IMR-90 (cell line): ENCODE results near the gene NPM1. TPM values are rescaled to one million over a fixed set of nuclear protein-coding genes. Genes with fewer than 3 reads are reported as not detected.

Experiments
- ATAC-seq: fragments of 200-7000 bp; cut with Tn5 transposase; 2 replicates; pipeline ENCODE4 v1.9.1; 2020; ENCODE audit warnings: low read depth, mild to moderate bottlenecking, moderate library complexity
- BruUV-seq: library from RNA; stranded (reverse); fragments of 400-500 nt; replicated peaks from 2 replicates; lab custom pipeline; 2021; lab: Mats Ljungman, UMichigan
- CTCF ChIA-PET: fragments of 300-600 bp; formaldehyde crosslinking; extraction: SDS; loops from one replicate; lab custom pipeline; 2021; ENCODE audit warnings: antibody characterized with exemption; lab: Yijun Ruan, JAX
- POLR2A ChIA-PET: fragments of 300-600 bp; sonication (Branson Sonifier 250); formaldehyde crosslinking; loops from one replicate; lab custom pipeline; 2022; ENCODE audit warnings: antibody characterized with exemption; ENCODE audit not compliant: unreplicated experiment; lab: Charles Lee
- DNase-seq: peaks from one replicate; pipeline ENCODE4 v3.0.0; 2013
- H2AFZ ChIP-seq: replicated peaks from 2 replicates; pipeline ENCODE3; 2013; ENCODE audit warnings: low read length, mild to moderate bottlenecking; ENCODE audit not compliant: poor library complexity
- H2AK5ac ChIP-seq: 2 replicates; pipeline ENCODE4 v1.6.1; 2013; ENCODE audit warnings: low read depth, low read length, inconsistent platforms
- H2AK9ac ChIP-seq: replicated peaks from 2 replicates; pipeline ENCODE3; 2013; ENCODE audit warnings: mild to moderate bottlenecking, low read depth, low read length, moderate library complexity; ENCODE audit not compliant: poor library complexity
- H2BK120ac ChIP-seq: 2 replicates; pipeline ENCODE4 v1.6.1; 2013; ENCODE audit warnings: low read depth, low read length, inconsistent platforms
- H2BK15ac ChIP-seq: 3 replicates; pipeline ENCODE4 v1.6.1; 2013; ENCODE audit warnings: low read depth, low read length, inconsistent platforms
- H2BK20ac ChIP-seq: 2 replicates; pipeline ENCODE4 v1.6.1; 2013; ENCODE audit warnings: low read depth, mild to moderate bottlenecking, inconsistent platforms, low read length, moderate library complexity
- H2BK5ac ChIP-seq: 2 replicates; pipeline ENCODE4 v1.6.1; 2013; ENCODE audit warnings: mild to moderate bottlenecking, low read depth, low read length, inconsistent platforms; ENCODE audit not compliant: poor library complexity, severe bottlenecking
- H3K14ac ChIP-seq: replicated peaks from 2 replicates; pipeline ENCODE4 v1.6.1; 2013; ENCODE audit warnings: low read depth, low read length, inconsistent platforms
- H3K18ac ChIP-seq: 2 replicates; pipeline ENCODE4 v1.6.1; 2013; ENCODE audit warnings: low read depth, low read length, control low read depth
- H3K23ac ChIP-seq: 2 replicates; pipeline ENCODE4 v1.6.1; 2013; ENCODE audit warnings: low read depth, low read length, inconsistent platforms
- H3K27ac ChIP-seq: 2 replicates; pipeline ENCODE4 v1.5.1; 2013; ENCODE audit warnings: mild to moderate bottlenecking, control low read depth, low read length; ENCODE audit not compliant: insufficient read depth
- H3K27me3 ChIP-seq: 2 replicates; pipeline ENCODE4 v1.6.1; 2013; ENCODE audit warnings: low read length; ENCODE audit not compliant: control insufficient read depth, insufficient read depth
- H3K36me3 ChIP-seq: 2 replicates; pipeline ENCODE4 v1.6.1; 2013; ENCODE audit warnings: low read length, mixed read lengths; ENCODE audit not compliant: control insufficient read depth, insufficient read depth
- H3K4ac ChIP-seq: 2 replicates; pipeline ENCODE4 v1.6.1; 2013; ENCODE audit warnings: low read depth, low read length, inconsistent platforms
- H3K4me1 ChIP-seq: 2 replicates; pipeline ENCODE4 v1.6.1; 2013; ENCODE audit warnings: low read length, mixed read lengths; ENCODE audit not compliant: control insufficient read depth, insufficient read depth
- H3K4me2 ChIP-seq: 2 replicates; pipeline ENCODE4 v1.6.1; 2013; ENCODE audit warnings: low read depth, mild to moderate bottlenecking, control low read depth, low read length, moderate library complexity
- H3K4me3 ChIP-seq: 2 replicates; pipeline ENCODE4 v1.5.1; 2013; ENCODE audit warnings: low read depth, mild to moderate bottlenecking, control low read depth, low read length, moderate library complexity; ENCODE audit not compliant: insufficient read depth
- H3K56ac ChIP-seq: 2 replicates; pipeline ENCODE4 v1.6.1; 2013; ENCODE audit warnings: low read length, inconsistent platforms; ENCODE audit not compliant: insufficient read depth; ENCODE audit errors: extremely low read depth
- H3K79me1 ChIP-seq, 2 experiments: 2 replicates each; pipeline ENCODE4 v1.6.1; 2013; ENCODE audit warnings: low read length in 2 of 2, inconsistent platforms in 1 of 2, low read depth in 1 of 2
- H3K9ac ChIP-seq: 2 replicates; pipeline ENCODE4 v1.6.1; 2013; ENCODE audit warnings: low read depth, low read length, control low read depth
- H3K9me1 ChIP-seq: 2 replicates; pipeline ENCODE4 v1.6.1; 2013; ENCODE audit warnings: low read length, inconsistent platforms; ENCODE audit not compliant: insufficient read depth
- H3K9me3 ChIP-seq: 2 replicates; pipeline ENCODE4 v1.6.1; 2013; ENCODE audit warnings: low read length; ENCODE audit not compliant: control insufficient read depth, insufficient read depth
- H4K20me1 ChIP-seq: 2 replicates; pipeline ENCODE4 v1.6.1; 2013; ENCODE audit warnings: low read length, inconsistent platforms; ENCODE audit not compliant: insufficient read depth
- H4K5ac ChIP-seq: 2 replicates; pipeline ENCODE4 v1.6.1; 2013; ENCODE audit warnings: mild to moderate bottlenecking, low read depth, low read length, control low read depth
- H4K8ac ChIP-seq, 2 experiments: 2 replicates each; pipeline ENCODE4 v1.6.1; 2013; ENCODE audit warnings: low read depth in 2 of 2, low read length in 2 of 2, control low read depth in 1 of 2, inconsistent platforms in 1 of 2
- H4K91ac ChIP-seq: 2 replicates; pipeline ENCODE4 v1.6.1; 2013; ENCODE audit warnings: low read depth, low read length, inconsistent platforms; ENCODE audit not compliant: insufficient read depth
- BHLHE40 ChIP-seq: fragments of 150-350 bp; IDR thresholded peaks from 2 replicates; pipeline ENCODE4 v1.6.1; 2016; ENCODE audit warnings: mild to moderate bottlenecking, low read depth, low read length
- CEBPB ChIP-seq: IDR thresholded peaks from 2 replicates; pipeline ENCODE4 v1.6.1; 2012; ENCODE audit warnings: low read depth, low read length, improper control_type of control experiment
- CHD1 ChIP-seq: IDR thresholded peaks from 2 replicates; pipeline ENCODE4 v1.6.1; 2012; ENCODE audit warnings: low read depth, low read length, improper control_type of control experiment
- FOS ChIP-seq: fragments of 150-350 bp; IDR thresholded peaks from 2 replicates; pipeline ENCODE4 v1.6.1; 2016; ENCODE audit warnings: low read depth, low read length
- MAFK ChIP-seq: IDR thresholded peaks from 2 replicates; pipeline ENCODE4 v1.6.1; 2012; ENCODE audit warnings: low read depth, low read length, improper control_type of control experiment
- MAZ ChIP-seq: IDR thresholded peaks from 2 replicates; pipeline ENCODE4 v1.6.1; 2012; ENCODE audit warnings: low read depth, mild to moderate bottlenecking, low read length, improper control_type of control experiment, moderate library complexity, borderline replicate concordance
- MXI1 ChIP-seq: IDR thresholded peaks from 2 replicates; pipeline ENCODE4 v1.6.1; 2012; ENCODE audit warnings: low read depth, mild to moderate bottlenecking, low read length, moderate library complexity, borderline replicate concordance
- NFE2L2 ChIP-seq: fragments of 150-350 bp; IDR thresholded peaks from 2 replicates; pipeline ENCODE4 v1.6.1; 2016; ENCODE audit warnings: low read depth, mild to moderate bottlenecking, low read length
- POLR2A ChIP-seq: IDR thresholded peaks from 2 replicates; pipeline ENCODE4 v1.6.1; 2012; ENCODE audit warnings: mild to moderate bottlenecking, low read depth, low read length
- RAD21 ChIP-seq: IDR thresholded peaks from 2 replicates; pipeline ENCODE4 v1.6.1; 2012; ENCODE audit warnings: low read length, improper control_type of control experiment
- RCOR1 ChIP-seq: IDR thresholded peaks from 2 replicates; pipeline ENCODE4 v1.6.1; 2012; ENCODE audit warnings: mild to moderate bottlenecking, low read length, improper control_type of control experiment; ENCODE audit not compliant: insufficient replicate concordance
- RFX5 ChIP-seq: IDR thresholded peaks from 2 replicates; pipeline ENCODE4 v1.8.0; 2012; ENCODE audit warnings: low read depth, mild to moderate bottlenecking, low read length, moderate library complexity
- WGBS, 2 experiments: methylation state at CpG; one replicate each; pipeline versions ENCODE4 v1.1.5 to v1.1.7; 2013; ENCODE audit warnings: missing lambda C conversion rate in 2 of 2; ENCODE audit not compliant: insufficient read length in 1 of 2; ENCODE audit errors: extremely low coverage in 2 of 2; 5-methylcytosine and 5-hydroxymethylcytosine counted together
- dilution Hi-C: fragments of 300-500 bp; cut with HindIII; formaldehyde crosslinking; loops from one replicate; pipeline ENCODE4 v1.14.3; 2018; ENCODE audit warnings: low sequenced_read_pairs; ENCODE audit not compliant: unreplicated experiment
- in situ Hi-C: fragments of 300-500 bp; cut with MboI; formaldehyde crosslinking; loops from 3 replicates; pipeline ENCODE4 v1.14.3; 2019; ENCODE audit warnings: low sequenced_read_pairs, inconsistent platforms, mixed read lengths
- intact Hi-C: fragments of 100-400 bp; cut with micrococcal nuclease; formaldehyde crosslinking; loops from 2 replicates; pipeline ENCODE4 v1.10.0; 2022
- polyA plus RNA-seq, 3 experiments: library from polyadenylated mRNA; depleted of rRNA; stranded (reverse); fragments of >200 nt; gene quantifications; 2 replicates each; pipeline ENCODE4 v1.2.3, GENCODE V29; 2012; ENCODE audit warnings: low replicate concordance in 1 of 3
- total RNA-seq: library from RNA; depleted of rRNA; stranded (reverse); fragments of >200 nt; gene quantifications from 2 replicates; pipeline ENCODE4 v1.2.3, GENCODE V29; 2012
- TF ChIP-seq, protein P1 (sequence below): conservative IDR thresholded peaks from 2 replicates; pipeline ENCODE4 v1.5.1; 2012; ENCODE audit warnings: mild to moderate bottlenecking, low read depth, low read length, improper control_type of control experiment

NPM1 gene
- total and polyA plus RNA-seq, 2 of the 4 experiments (the other 2 are of a cell fraction) = 856 to 929 TPM

- TF ChIP-seq, protein P1, sequence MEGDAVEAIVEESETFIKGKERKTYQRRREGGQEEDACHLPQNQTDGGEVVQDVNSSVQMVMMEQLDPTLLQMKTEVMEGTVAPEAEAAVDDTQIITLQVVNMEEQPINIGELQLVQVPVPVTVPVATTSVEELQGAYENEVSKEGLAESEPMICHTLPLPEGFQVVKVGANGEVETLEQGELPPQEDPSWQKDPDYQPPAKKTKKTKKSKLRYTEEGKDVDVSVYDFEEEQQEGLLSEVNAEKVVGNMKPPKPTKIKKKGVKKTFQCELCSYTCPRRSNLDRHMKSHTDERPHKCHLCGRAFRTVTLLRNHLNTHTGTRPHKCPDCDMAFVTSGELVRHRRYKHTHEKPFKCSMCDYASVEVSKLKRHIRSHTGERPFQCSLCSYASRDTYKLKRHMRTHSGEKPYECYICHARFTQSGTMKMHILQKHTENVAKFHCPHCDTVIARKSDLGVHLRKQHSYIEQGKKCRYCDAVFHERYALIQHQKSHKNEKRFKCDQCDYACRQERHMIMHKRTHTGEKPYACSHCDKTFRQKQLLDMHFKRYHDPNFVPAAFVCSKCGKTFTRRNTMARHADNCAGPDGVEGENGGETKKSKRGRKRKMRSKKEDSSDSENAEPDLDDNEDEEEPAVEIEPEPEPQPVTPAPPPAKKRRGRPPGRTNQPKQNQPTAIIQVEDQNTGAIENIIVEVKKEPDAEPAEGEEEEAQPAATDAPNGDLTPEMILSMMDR = no peak
- TF ChIP-seq RFX5 = no peak
- TF ChIP-seq CHD1 = no peak
These were observed 65.5 kb downstream of the NPM1 start (continued) for GRCh38 chr5:171453056-171453725.

- Histone ChIP-seq H3K79me1 (no peaks in the 10 kb centered on the region), H2BK120ac (no peak overlapping the region), H3K18ac (no peak overlapping the region), H3K36me3 (no peaks in the 10 kb centered on the region), H3K14ac (no peak overlapping the region), H3K56ac (no peak overlapping the region), H2AK5ac (no peak overlapping the region), H3K23ac (no peak overlapping the region), H2BK5ac (no peak overlapping the region), H3K27ac (no peak overlapping the region), H4K8ac (no peak overlapping the region), H3K4me1 (peaks cover 6% of the 10 kb centered on the region; the same call in 1 of the 2 replicates), H3K9me1 (peaks cover 4% of the 10 kb centered on the region; the same call in 1 of the 2 replicates), H2AK9ac (no peak overlapping the region), H4K5ac (no peak overlapping the region), H4K91ac (no peak overlapping the region), H3K4me3 (no peak overlapping the region), H3K9me3 (no peaks in the 10 kb centered on the region), H3K9ac (no peak overlapping the region), H2AFZ (no peak overlapping the region), H3K4ac (no peak overlapping the region), H4K20me1 (no peaks in the 10 kb centered on the region), H3K27me3 (peaks cover 2% of the 10 kb centered on the region; the same call in 1 of the 2 replicates), H2BK20ac (no peak overlapping the region), H3K4me2 (no peak overlapping the region), H2BK15ac (no peak overlapping the region)
- TF ChIP-seq RCOR1 (no peak), MXI1 (no peak), MAZ (no peak), BHLHE40 (no peak), RAD21 (no peak), CEBPB (no peak), MAFK (no peak), POLR2A (no peak), CHD1 (no peak), FOS (no peak), NFE2L2 (no peak)
- ChIA-PET POLR2A (no interaction called here), CTCF (interaction anchor here (0.6 kb wide), 1 partner anchor 390 kb away, joined by 3 read pairs; no protein-coding TSS in a partner anchor)
- ATAC-seq = no peak
- in situ Hi-C loops (no loop called here), intact Hi-C loops (no loop called here), dilution Hi-C loops (no loop called here)
- WGBS, 2 experiments = 100% methylated on average over 1 of the region's 2 CpGs; no CpG with 5 or more reads in 1 of the 2 experiments
- BruUV-seq = no TSS peak
- DNase-seq = no peak
These were observed 66.3 kb downstream of the NPM1 start for GRCh38 chr5:171453988-171454387.
